Keratinocyte (primary cell): Measurements from ENCODE around the gene CPS1. TPM values are rescaled to one million over a fixed set of nuclear protein-coding genes. Genes with fewer than 3 reads are reported as not detected.

Experiments
- DNase-seq: peaks from one replicate; pipeline ENCODE4 v3.0.0-alpha.2; 2011; ENCODE audit warnings: low read depth, missing footprints, low spot score
- FAIRE-seq: peaks from 2 replicates; lab custom pipeline; 2011; peaks lifted over from hg19 to GRCh38; lab: Jason Lieb, UNC
- H2AFZ ChIP-seq: 2 replicates; pipeline ENCODE4 v1.6.0; 2012; ENCODE audit warnings: low read length, control low read depth, inconsistent platforms; ENCODE audit not compliant: control insufficient read depth
- H3K27ac ChIP-seq: 2 replicates; pipeline ENCODE4 v1.5.1; 2011; ENCODE audit warnings: low read length; ENCODE audit not compliant: control insufficient read depth, insufficient read depth
- H3K27me3 ChIP-seq: 3 replicates; pipeline ENCODE4 v1.6.0; 2011; ENCODE audit warnings: low read length; ENCODE audit not compliant: control insufficient read depth, insufficient read depth; ENCODE audit errors: extremely low read depth
- H3K36me3 ChIP-seq, 2 experiments: 2 replicates in 1 of 2; 3 replicates in 1 of 2; pipeline ENCODE4 v1.5.1; 2011; ENCODE audit warnings: low read length in 2 of 2, mild to moderate bottlenecking in 1 of 2; ENCODE audit not compliant: control insufficient read depth in 2 of 2, insufficient read depth in 2 of 2; ENCODE audit errors: extremely low read depth in 1 of 2
- H3K4me1 ChIP-seq: 3 replicates; pipeline ENCODE4 v1.5.1; 2011; ENCODE audit warnings: low read length; ENCODE audit not compliant: control insufficient read depth, insufficient read depth; ENCODE audit errors: extremely low read depth
- H3K4me2 ChIP-seq: 3 replicates; pipeline ENCODE4 v1.6.0; 2011; ENCODE audit warnings: low read depth, low read length; ENCODE audit not compliant: control insufficient read depth, insufficient read depth; ENCODE audit errors: extremely low read depth
- H3K4me3 ChIP-seq, 3 experiments: fragments of 200-600 bp in 1 of 3; sonication (generic) in 1 of 3; 2 replicates in 2 of 3; 3 replicates in 1 of 3; pipeline ENCODE4 v1.5.1; 2011 to 2016; ENCODE audit warnings: low read length in 3 of 3, mild to moderate bottlenecking in 3 of 3, control low read depth in 2 of 3, inconsistent platforms in 1 of 3, low read depth in 1 of 3, mixed read lengths in 1 of 3, mixed run types in 1 of 3, moderate library complexity in 1 of 3; ENCODE audit not compliant: control insufficient read depth in 2 of 3, insufficient read depth in 2 of 3; ENCODE audit errors: extremely low read depth in 1 of 3
- H3K79me2 ChIP-seq: 2 replicates; pipeline ENCODE4 v1.6.0; 2012; ENCODE audit warnings: low read length; ENCODE audit not compliant: control insufficient read depth, insufficient read depth
- H3K9ac ChIP-seq: 3 replicates; pipeline ENCODE4 v1.6.0; 2011; ENCODE audit warnings: low read length; ENCODE audit not compliant: control insufficient read depth, insufficient read depth; ENCODE audit errors: extremely low read depth
- H3K9me1 ChIP-seq: 3 replicates; pipeline ENCODE4 v1.6.0; 2011; ENCODE audit warnings: low read length; ENCODE audit not compliant: control insufficient read depth, insufficient read depth; ENCODE audit errors: extremely low read depth
- H3K9me3 ChIP-seq: 2 replicates; pipeline ENCODE4 v1.5.1; 2012; ENCODE audit warnings: low read depth, low read length; ENCODE audit not compliant: control insufficient read depth
- H4K20me1 ChIP-seq: 3 replicates; pipeline ENCODE4 v1.6.0; 2011; ENCODE audit warnings: low read length; ENCODE audit not compliant: control insufficient read depth, insufficient read depth; ENCODE audit errors: extremely low read depth
- CTCF ChIP-seq, 3 experiments: IDR thresholded peaks in 1 of 3; conservative IDR thresholded peaks in 1 of 3; optimal IDR thresholded peaks in 1 of 3; 2 replicates in 2 of 3; 3 replicates in 1 of 3; pipeline versions ENCODE3 to v1.5.1; 2011; ENCODE audit warnings: low read length in 3 of 3, mild to moderate bottlenecking in 3 of 3, moderate library complexity in 2 of 3, control low read depth in 1 of 3, inconsistent platforms in 1 of 3; ENCODE audit not compliant: insufficient read depth in 2 of 3; ENCODE audit errors: extremely low read depth in 1 of 3
- EZH2 ChIP-seq: IDR thresholded peaks from one replicate; pipeline ENCODE4 v1.6.1; 2012; ENCODE audit warnings: inconsistent platforms, mild to moderate bottlenecking, low read length, moderate library complexity
- dilution Hi-C: fragments of 300-500 bp; cut with MboI; formaldehyde crosslinking; loops from one replicate; pipeline ENCODE4 v1.7.0; 2020; ENCODE audit warnings: low sequenced_read_pairs; ENCODE audit not compliant: extremely low pct_ligation_motif_present
- polyA plus RNA-seq, 5 experiments: library from polyadenylated mRNA; depleted of rRNA in 3 of 5; stranded (reverse) in 3 of 5; stranded (forward) in 1 of 5; unstranded in 1 of 5; fragments of >200 nt; gene quantifications; 1 replicate in 1 of 5; 2 replicates in 3 of 5; 3 replicates in 1 of 5; pipeline versions ENCODE4 v1.2.1 to v1.2.3, GENCODE V29; 2011 to 2012; ENCODE audit warnings: missing spikeins in 2 of 5, low read depth in 1 of 5, low replicate concordance in 1 of 5

CPS1 gene
- polyA plus RNA-seq, 1 donor (not counting 4 experiments of a cell fraction or from before 2014, with no cell fraction given): 33.0 TPM

- FAIRE-seq: no peak
- no peak overlapping the region for H3K27ac ChIP-seq
Observed at GRCh38 chr2:210654091-210654490, 97.7 kb downstream of the CPS1 start.

GRCh38 chr2:210655229-210655975 is 99.0 kb downstream of the CPS1 start:
- H3K9me1 ChIP-seq: no peaks in the 10 kb centered on the region
- dilution Hi-C loops: no loop called here
- no peak for TF ChIP-seq EZH2
- TF ChIP-seq CTCF (optimal IDR thresholded peaks at IDR 0.05 in 1 of 3, IDR thresholded peaks at IDR 0.05 in 1 of 3, conservative IDR thresholded peaks at IDR 0.05 in 1 of 3; ENCODE audit: extremely low read depth in 1 of 3, insufficient read depth in 2 of 3, low read length in 3 of 3): no peak

More at GRCh38 chr2:210654091-210654490, 97.7 kb downstream of the CPS1 start:
- TF ChIP-seq CTCF (optimal IDR thresholded peaks at IDR 0.05 in 1 of 3, IDR thresholded peaks at IDR 0.05 in 1 of 3, conservative IDR thresholded peaks at IDR 0.05 in 1 of 3; ENCODE audit: extremely low read depth in 1 of 3, insufficient read depth in 2 of 3, low read length in 3 of 3) (no peak), EZH2 (no peak)
- Histone ChIP-seq H3K36me3 (no peaks in the 10 kb centered on the region), H3K9me3 (no peaks in the 10 kb centered on the region), H3K9me1 (no peaks in the 10 kb centered on the region), H3K4me1 (no peaks in the 10 kb centered on the region), H4K20me1 (no peaks in the 10 kb centered on the region), H3K27me3 (no peaks in the 10 kb centered on the region), H3K4me3 (no peak overlapping the region), H3K9ac (no peak overlapping the region), H3K4me2 (no peak overlapping the region), H2AFZ (no peak overlapping the region), H3K79me2 (no peaks in the 10 kb centered on the region)
- no peak for DNase-seq
- dilution Hi-C loops: no loop called here

More at GRCh38 chr2:210655229-210655975, 99.0 kb downstream of the CPS1 start:
- Histone ChIP-seq H2AFZ (no peak overlapping the region), H4K20me1 (no peaks in the 10 kb centered on the region), H3K4me3 (no peak overlapping the region), H3K79me2 (no peaks in the 10 kb centered on the region), H3K36me3 (no peaks in the 10 kb centered on the region), H3K4me2 (no peak overlapping the region), H3K27ac (no peak overlapping the region), H3K9ac (no peak overlapping the region), H3K9me3 (no peaks in the 10 kb centered on the region), H3K4me1 (no peaks in the 10 kb centered on the region), H3K27me3 (no peaks in the 10 kb centered on the region)
- DNase-seq (no peak), FAIRE-seq (no peak)
